ENCODE measurements around the gene ETS1.

ETS1 gene

DNA sequence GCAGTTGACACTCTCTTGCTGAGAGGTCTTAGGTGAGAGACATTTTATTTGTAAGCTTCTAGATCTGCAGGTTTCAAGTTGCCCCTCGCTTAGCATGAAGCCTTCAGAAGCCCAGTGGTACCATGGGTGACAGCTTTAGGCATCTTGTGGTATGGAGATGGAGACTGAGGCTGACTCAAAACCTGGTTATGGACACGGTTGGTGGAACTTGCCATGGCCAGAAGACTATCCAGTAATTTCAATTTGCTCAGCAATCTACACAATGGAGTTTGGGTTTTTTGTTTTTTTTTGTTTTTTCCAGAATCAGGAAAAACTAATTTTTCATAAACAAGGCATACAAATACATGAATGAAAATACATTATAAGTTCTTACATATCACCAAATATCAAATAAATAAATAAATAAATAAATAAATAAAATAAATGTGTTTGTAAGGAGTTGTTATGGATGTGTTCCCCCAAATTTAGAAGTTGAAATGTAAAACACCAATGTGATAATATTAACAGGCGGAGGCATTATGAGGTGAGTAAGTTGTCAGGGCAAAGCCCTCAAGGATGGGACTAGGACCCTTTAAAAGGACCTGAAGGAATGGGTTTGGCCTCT is 22.6 kb downstream of the ETS1 start:
- DNase-seq, result no peak

DNA sequence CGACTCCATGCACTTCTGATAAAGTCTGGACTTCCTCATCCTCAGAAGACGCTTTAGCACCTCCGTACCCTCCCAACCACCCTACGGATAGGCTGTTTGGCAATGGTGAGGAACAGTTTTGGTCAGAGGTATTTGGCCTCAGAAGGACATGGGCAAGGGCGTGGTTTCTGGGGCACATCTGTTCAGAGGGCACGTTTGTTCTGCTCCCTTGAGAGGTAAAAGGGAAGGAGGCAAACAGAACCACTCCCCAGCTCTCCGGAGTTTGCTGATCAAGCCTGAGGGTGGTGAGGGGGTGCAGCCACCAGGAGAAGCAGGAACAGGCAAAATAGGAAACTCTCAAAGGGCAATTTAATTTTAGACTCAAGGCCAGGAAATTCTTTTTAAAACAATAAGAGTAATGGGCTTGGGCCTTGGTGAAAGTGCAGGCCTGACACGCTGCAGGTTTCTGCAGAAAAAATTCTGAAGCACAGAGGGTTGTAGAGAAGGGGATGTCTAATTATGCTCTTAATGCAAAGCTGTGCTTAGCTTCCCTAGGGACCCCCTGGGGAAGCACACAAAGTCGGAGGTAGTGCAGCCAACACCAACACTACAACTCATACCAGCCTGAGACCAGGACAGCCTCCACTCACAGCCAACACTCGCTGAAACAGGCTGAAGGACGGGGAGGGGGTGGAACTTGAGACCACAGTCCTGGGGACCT is 23.3 kb downstream of the ETS1 start:
- no peak for DNase-seq

DNA sequence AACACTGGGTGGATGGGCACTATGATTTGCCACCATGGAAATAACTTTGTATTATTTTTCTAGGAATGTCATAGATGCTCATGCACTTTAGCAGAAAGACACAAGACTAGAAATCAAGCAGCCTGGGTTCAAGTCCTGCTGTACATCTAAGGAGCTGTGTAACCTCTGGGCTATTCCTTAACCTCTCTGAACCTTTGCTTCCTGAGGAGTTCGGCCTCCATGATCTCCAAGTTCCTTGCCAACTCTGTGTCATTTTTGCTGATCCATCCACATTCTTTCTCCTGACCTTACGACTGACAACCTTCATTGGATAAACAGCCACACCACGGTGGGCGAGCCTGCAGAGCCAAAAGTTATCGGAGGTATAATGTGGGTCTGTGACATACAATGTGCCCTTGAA is 24.1 kb downstream of the ETS1 start:
- DNase-seq, result no peak

- no peak for DNase-seq
Measured at GRCh38 chr11:128559496-128560103, 27.8 kb downstream of the ETS1 start.

- no peak for DNase-seq
Measured at GRCh38 chr11:128555606-128556005, 31.8 kb downstream of the ETS1 start.

GRCh38 chr11:128553662-128554362 is 33.5 kb downstream of the ETS1 start:
- DNase-seq, result no peak

DNA sequence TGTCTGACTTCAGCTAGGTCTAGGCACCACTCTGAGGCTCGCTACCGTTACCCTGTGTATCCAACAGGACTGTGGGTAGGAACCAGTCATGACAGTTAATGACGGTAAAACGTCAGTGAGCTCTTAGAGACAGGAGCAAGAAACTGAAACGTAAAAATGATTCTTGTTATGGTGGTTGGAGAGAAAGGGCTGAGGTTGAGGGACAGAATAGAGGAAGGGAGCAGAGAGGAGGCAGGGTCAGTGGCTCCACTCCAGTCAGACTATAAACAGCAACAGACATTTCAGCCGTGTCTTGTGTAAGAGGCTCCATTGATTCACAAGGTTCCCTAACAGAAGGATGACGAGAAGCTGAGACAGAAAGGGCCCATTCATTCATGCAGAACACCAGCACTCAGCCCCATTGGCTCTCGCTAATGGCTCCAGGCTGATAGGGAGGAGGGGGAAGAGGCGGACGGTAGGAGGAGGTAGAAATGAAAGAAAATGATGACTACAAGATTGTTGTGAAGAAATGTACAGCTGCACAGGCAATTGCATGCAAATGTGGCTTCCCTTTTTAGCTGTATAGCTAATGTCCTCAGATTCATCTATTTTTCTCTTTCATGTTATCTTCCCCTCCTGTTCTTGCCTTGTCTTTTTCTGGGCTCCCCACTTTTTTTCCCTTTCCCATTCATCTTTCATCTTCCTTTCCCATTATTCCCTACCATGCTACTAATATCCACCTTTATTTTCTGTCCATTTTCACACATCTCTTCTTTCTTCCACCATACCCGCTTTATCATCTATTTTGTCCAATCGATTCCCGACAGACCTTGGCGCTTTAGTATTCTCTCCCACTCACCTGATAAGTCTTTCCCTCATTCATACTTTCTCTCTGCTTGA is 34.3 kb downstream of the ETS1 start:
- DNase-seq, result no peak

GRCh38 chr11:128551611-128552335 is 35.6 kb downstream of the ETS1 start:
- DNase-seq, result no peak

GRCh38 chr11:128551058-128551457 is 36.3 kb downstream of the ETS1 start:
- no peak for DNase-seq

DNA sequence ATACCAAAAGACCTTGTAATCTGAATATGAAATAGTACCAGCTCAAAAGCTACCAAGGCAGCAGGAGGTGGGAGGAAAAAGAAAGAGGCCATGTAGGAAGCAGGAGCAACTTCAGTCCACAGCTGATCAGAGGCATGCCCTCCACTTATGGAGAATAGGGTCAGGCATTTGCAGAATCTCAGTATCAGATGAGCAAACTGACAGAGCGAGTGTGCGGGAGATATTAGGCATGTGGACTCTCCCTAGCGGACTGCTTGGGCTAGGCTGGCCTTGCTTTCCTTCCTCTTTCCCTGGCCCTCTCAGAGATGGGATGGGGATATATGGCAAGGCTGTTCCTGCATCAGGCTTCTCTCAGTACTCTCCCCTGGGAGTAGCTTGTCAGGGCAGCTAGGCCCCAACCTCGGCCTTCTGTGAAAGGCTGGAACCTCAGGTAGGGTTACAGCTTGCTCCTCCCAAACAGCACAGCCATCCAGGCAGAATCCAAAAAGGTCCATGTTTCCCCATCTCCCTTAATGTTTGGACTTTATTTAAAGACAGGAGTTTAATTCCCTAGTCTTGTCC is 37.0 kb downstream of the ETS1 start:
- DNase-seq, result no peak

DNA sequence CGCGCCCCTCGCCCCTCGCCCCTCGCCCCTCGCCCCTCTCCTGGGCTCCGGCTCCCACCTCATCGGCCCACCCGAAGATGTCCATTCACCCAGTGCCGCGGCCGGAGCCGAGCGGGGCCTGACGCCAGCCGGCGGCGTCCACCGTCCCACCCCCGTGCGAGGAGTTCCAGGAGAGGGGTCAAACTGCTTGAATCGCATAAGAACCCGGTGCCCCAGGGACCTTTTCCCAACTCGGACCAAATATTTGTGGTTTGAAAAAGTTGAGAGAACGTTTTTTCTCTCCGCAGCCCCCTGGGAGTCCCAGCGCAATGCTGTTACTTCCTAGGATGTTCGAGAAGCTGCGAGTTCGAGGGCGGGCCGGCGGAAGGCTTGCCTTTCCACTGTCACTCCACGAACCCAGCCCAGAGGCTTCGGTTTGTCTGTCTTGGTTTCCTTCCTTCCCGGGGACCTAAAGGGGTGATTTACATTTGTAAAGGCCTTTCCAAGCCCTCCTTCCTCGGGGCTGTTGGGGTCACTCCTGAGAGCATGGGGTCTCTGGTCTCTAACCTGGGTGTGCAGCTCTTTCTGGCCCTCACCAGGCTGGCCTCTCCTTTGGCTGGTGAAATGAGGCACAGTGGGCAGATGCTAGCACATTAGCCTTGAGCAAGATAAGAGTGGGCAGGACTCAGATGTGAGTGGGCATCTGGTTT is 38.0 kb downstream of the ETS1 start:
- no peak for DNase-seq

GRCh38 chr11:128548649-128549255 is 38.6 kb downstream of the ETS1 start:
- no peak for DNase-seq

GRCh38 chr11:128547946-128548648 is 39.3 kb downstream of the ETS1 start:
- DNase-seq, result no peak

GRCh38 chr11:128546916-128547315 is 40.4 kb downstream of the ETS1 start:
- no peak for DNase-seq

DNA sequence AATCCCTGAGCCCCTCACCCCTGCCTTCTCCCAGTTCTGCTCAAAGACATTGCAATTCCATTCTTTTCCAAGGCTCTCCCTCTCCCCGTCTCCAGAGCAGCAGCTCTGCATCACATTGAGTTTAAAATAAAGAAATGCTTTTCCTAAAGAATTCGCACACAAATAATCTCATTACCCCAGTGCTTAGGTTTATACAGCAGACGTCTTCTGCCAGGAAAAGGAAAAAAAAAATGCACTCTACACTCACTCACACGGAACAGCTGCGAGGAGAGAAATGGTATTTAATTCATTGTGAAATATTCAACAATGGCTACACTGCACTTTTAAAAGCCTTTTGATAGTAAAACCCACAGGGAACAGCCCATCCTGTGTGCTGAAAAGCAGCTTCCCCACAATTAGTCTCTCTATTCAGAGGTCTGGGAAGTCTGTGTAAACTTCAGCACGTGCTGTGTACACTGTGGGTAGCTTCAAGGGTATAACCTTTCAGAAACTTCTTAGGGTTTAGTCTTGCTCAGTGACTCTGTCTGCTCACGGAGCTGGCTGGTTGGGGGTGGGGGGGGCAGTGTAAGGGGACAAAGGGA is 42.8 kb downstream of the ETS1 start:
- no peak for DNase-seq

- no peak for DNase-seq
Measured at GRCh38 chr11:128540469-128540868, 46.9 kb downstream of the ETS1 start.

DNA sequence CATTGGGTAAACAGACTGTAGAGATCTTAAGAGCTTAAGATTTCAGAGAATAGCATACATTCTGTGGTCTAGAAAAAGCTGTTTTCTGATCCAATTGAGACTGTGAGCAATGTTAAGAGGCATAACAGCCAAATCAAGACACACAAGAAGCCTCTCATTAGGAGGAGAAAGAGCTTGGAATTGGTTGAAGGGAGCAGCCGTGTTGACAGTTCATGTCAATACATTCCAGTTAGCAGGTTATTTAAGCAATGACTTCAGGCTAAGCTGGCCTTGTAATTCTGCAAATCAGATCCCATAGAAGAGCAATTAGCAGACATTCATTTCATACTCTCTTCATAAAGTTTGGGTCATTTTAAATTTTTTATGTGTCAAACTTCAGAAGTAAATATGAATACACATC is 50.9 kb downstream of the ETS1 start:
- no peak for DNase-seq

DNA sequence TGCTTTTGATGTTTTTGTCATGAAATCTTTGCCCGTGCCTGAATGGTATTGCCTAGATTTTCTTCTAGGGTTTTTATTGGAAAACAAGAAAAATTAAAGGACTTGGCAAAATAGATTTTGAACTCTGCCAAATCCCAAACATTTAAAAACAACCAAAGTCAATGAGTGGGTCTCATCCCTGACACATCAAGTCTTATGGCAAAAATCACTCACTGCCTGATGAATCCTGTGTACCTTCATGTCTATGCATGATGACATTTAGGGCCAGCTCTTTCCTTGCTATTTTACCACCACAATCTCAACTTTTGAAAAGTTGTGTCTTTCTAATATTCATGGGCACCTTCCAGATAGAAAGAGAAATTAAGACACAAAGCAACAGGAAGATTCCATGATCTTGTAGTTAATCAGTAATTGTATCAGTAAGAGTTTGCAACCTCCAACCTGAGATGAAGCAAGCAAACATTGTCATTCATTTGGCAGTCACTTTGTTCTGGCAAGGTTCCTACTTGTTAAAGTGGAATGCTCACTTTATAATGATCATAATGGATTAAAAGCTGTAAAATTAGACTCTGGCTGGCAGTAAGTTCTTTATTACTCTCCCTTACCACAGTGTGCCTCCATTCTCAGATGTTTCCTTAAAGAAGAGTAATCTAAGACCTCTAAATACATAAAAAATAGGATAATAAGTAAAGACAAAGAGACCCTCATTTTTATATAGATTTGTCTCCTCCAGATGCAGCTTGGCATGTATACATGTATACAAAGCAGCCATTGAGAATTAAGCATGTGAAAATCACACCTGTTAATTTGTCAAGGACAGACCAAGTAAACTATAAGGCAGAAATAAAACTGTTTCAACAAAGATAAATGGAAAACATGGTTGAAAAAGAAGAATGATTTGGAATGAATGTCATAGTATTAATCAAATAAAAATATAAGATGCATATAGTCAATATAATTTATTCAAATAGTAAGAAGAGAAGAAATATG is 51.6 kb downstream of the ETS1 start:
- DNase-seq, result no peak

Data from NCI-H2081 treated with DMSO at 0.1 percent for 48 hours (cell line).